ENCODE results near the gene BRCA2.

- no peak for TF ChIP-seq CTCF (IDR thresholded peaks at IDR 0.05)
- TF ChIP-seq POLR2A (IDR thresholded peaks at IDR 0.05), result no peak
- no peak for TF ChIP-seq EP300 (IDR thresholded peaks at IDR 0.05)
These were observed 30.2 kb upstream of the BRCA2 start for GRCh38 chr13:32284927-32285632.

Measured in ovary (tissue), 3 donors.